GM21723 (cell line): ENCODE data around the gene WNT11.

Experiments
- ATAC-seq: cut with Tn5 transposase; IDR thresholded peaks from one replicate; pipeline ENCODE4 v1.9.1; 2021; ENCODE audit warnings: mild to moderate bottlenecking, moderate library complexity; ENCODE audit not compliant: unreplicated experiment

WNT11 gene

GRCh38 chr11:76221365-76221764, 15.1 kb upstream of the WNT11 start:
- ATAC-seq: no peak

- ATAC-seq: no peak
Measured at GRCh38 chr11:76219243-76219642, 12.9 kb upstream of the WNT11 start.

GRCh38 chr11:76218449-76219178, 12.3 kb upstream of the WNT11 start:
- ATAC-seq: no peak

GRCh38 chr11:76217653-76218160, 11.4 kb upstream of the WNT11 start:
- no peak for ATAC-seq

GRCh38 chr11:76216536-76217325, 10.4 kb upstream of the WNT11 start:
- ATAC-seq: no peak

GRCh38 chr11:76215941-76216340, 9.6 kb upstream of the WNT11 start:
- ATAC-seq: no peak

- ATAC-seq: no peak
Measured at GRCh38 chr11:76214968-76215548, 8.8 kb upstream of the WNT11 start.

- ATAC-seq: no peak
Measured at GRCh38 chr11:76214186-76214585, 7.9 kb upstream of the WNT11 start.

- no peak for ATAC-seq
Measured at GRCh38 chr11:76212086-76213035, 6.1 kb upstream of the WNT11 start.

GRCh38 chr11:76210931-76211851, 4.9 kb upstream of the WNT11 start:
- ATAC-seq: no peak

- no peak for ATAC-seq
Measured at GRCh38 chr11:76209973-76210930, 4.0 kb upstream of the WNT11 start.

- ATAC-seq: no peak
Measured at GRCh38 chr11:76209375-76209972, 3.2 kb upstream of the WNT11 start.

- ATAC-seq: peak; percentile 43
Measured at GRCh38 chr11:76208438-76209374, 2.4 kb upstream of the WNT11 start.

- ATAC-seq: peak; percentile 62
Measured at GRCh38 chr11:76207642-76208401, 1.5 kb upstream of the WNT11 start.

- ATAC-seq: no peak
Measured at GRCh38 chr11:76206077-76206326, 300 bp downstream of the WNT11 start.

GRCh38 chr11:76205252-76206076, 838 bp downstream of the WNT11 start:
- ATAC-seq: no peak
